Vagina (tissue), 2 donors: ENCODE data around the gene CEBPZ. TPM values are rescaled to one million over a fixed set of nuclear protein-coding genes. Genes with fewer than 3 reads are reported as not detected.

Experiments
- DNase-seq, 2 donors: peaks; one replicate each; pipeline ENCODE4 v3.0.0-alpha.2; 2017; ENCODE audit errors: extremely low spot score in 2 of 2
- H3K27ac ChIP-seq: fragments of 200-600 bp; sonication (generic); one replicate; pipeline ENCODE4 v1.5.1; 2019
- H3K27me3 ChIP-seq: fragments of 200-600 bp; sonication (generic); one replicate; pipeline ENCODE4 v1.5.1; 2019
- H3K36me3 ChIP-seq, 2 donors: fragments of 200-600 bp; sonication (generic); one replicate each; pipeline ENCODE4 v1.5.1; 2017 to 2019
- H3K4me1 ChIP-seq: fragments of 200-600 bp; sonication (generic); one replicate; pipeline ENCODE4 v1.5.1; 2019
- H3K4me3 ChIP-seq, 2 donors: fragments of 200-600 bp; sonication (generic); 1 replicate in 1 of 2; 2 replicates in 1 of 2; pipeline ENCODE4 v1.5.1; 2016 to 2019
- H3K9me3 ChIP-seq: fragments of 200-600 bp; sonication (generic); one replicate; pipeline ENCODE4 v1.5.1; 2019
- POLR2A ChIP-seq, 2 donors: fragments of 450-650 bp; IDR thresholded peaks; one replicate each; pipeline ENCODE4 v1.6.1; 2017; ENCODE audit warnings: antibody characterized with exemption in 2 of 2, mild to moderate bottlenecking in 2 of 2, moderate library complexity in 2 of 2
- POLR2AphosphoS5 ChIP-seq, 2 donors: sonication (generic); formaldehyde crosslinking; IDR thresholded peaks; one replicate each; pipeline ENCODE4 v1.9.0; 2017; ENCODE audit warnings: antibody characterized with exemption in 2 of 2, mild to moderate bottlenecking in 2 of 2, low read depth in 1 of 2; ENCODE audit not compliant: insufficient read depth in 1 of 2
- intact Hi-C: fragments of 100-400 bp; cut with DNase I; formaldehyde crosslinking; loops from one replicate; pipeline ENCODE4 v1.15.1; 2023
- total RNA-seq: library from RNA; depleted of rRNA; stranded (reverse); fragments of >200 nt; gene quantifications from one replicate; pipeline ENCODE4 v1.2.3, GENCODE V29; 2016
- TF ChIP-seq, protein P1 (sequence below), 3 experiments: fragments of 450-650 bp in 2 of 3; fragments of 200-600 bp in 1 of 3; sonication (generic) in 1 of 3; IDR thresholded peaks; one replicate each; pipeline ENCODE4 v1.5.1; 2017 to 2019; ENCODE audit warnings: antibody characterized with exemption in 3 of 3, mild to moderate bottlenecking in 2 of 3, moderate library complexity in 2 of 3

Gene CEBPZ, protein sequence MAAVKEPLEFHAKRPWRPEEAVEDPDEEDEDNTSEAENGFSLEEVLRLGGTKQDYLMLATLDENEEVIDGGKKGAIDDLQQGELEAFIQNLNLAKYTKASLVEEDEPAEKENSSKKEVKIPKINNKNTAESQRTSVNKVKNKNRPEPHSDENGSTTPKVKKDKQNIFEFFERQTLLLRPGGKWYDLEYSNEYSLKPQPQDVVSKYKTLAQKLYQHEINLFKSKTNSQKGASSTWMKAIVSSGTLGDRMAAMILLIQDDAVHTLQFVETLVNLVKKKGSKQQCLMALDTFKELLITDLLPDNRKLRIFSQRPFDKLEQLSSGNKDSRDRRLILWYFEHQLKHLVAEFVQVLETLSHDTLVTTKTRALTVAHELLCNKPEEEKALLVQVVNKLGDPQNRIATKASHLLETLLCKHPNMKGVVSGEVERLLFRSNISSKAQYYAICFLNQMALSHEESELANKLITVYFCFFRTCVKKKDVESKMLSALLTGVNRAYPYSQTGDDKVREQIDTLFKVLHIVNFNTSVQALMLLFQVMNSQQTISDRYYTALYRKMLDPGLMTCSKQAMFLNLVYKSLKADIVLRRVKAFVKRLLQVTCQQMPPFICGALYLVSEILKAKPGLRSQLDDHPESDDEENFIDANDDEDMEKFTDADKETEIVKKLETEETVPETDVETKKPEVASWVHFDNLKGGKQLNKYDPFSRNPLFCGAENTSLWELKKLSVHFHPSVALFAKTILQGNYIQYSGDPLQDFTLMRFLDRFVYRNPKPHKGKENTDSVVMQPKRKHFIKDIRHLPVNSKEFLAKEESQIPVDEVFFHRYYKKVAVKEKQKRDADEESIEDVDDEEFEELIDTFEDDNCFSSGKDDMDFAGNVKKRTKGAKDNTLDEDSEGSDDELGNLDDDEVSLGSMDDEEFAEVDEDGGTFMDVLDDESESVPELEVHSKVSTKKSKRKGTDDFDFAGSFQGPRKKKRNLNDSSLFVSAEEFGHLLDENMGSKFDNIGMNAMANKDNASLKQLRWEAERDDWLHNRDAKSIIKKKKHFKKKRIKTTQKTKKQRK
- 27.0 TPM for total RNA-seq

DNA sequence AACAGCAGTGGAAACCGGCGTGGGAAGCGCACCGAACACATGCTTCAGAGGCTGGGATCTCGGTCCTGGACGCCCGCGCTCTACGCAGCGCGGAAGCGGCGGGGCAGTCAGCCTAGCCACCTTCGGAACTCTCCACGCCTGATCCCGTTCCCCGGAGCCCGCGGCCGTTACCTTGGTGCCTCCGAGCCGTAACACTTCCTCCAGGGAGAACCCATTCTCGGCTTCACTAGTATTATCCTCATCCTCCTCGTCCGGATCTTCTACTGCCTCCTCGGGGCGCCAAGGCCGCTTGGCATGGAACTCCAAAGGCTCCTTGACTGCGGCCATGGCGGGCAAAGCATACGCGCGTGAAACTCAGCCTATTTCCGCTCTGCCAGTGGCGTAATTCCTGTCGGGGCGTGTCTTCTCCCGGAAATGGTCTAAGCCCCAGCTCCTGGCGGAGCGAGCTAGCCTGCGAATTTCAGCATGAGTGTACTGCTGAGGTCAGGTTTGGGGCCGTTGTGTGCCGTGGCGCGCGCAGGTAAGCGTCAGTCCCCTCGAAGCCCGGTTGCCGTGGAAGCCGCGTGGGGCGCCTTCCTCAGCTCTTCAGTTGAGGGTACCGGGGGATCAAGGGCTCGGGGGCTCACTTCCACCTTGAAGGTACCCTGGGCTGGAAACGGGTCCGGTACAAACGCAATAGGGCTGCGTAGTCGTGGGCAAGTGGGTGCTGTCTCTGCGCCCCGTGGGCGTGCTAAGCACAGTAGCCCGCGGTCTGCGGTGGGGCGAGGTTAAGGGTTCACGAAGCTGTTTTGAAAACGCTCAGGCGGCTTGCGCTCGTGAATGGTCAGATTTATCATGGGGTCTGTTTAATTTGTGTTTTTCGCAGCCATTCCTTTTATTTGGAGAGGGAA, at the start of gene CEBPZ, which contains the start of gene NDUFAF7:
Gene CEBPZ, minus strand, starts transcription at position 356 of the 890 bp plus-strand sequence. Its CDS starts 29 bp downstream, at position 327.
Gene NDUFAF7, plus strand, starts transcription at position 418 of the 890 bp plus-strand sequence. Its CDS starts 48 bp downstream, at position 466.
- peak within 1 kb of the TSS; percentile 78 to 85 for H3K4me3 ChIP-seq
- intact Hi-C loops: no loop called here
- peaks cover 0 to 10% of the 10 kb centered on the region in 2 donors for H3K36me3 ChIP-seq
- no peaks in the 10 kb centered on the region for H3K27me3 ChIP-seq
- DNase-seq: peak in 1 of 2 donors; percentile 92
- peaks cover 37% of the 10 kb centered on the region for H3K4me1 ChIP-seq
- H3K9me3 ChIP-seq: no peaks in the 10 kb centered on the region
- peak within 1 kb of the TSS; percentile 84 for H3K27ac ChIP-seq
- TF ChIP-seq, protein P1, sequence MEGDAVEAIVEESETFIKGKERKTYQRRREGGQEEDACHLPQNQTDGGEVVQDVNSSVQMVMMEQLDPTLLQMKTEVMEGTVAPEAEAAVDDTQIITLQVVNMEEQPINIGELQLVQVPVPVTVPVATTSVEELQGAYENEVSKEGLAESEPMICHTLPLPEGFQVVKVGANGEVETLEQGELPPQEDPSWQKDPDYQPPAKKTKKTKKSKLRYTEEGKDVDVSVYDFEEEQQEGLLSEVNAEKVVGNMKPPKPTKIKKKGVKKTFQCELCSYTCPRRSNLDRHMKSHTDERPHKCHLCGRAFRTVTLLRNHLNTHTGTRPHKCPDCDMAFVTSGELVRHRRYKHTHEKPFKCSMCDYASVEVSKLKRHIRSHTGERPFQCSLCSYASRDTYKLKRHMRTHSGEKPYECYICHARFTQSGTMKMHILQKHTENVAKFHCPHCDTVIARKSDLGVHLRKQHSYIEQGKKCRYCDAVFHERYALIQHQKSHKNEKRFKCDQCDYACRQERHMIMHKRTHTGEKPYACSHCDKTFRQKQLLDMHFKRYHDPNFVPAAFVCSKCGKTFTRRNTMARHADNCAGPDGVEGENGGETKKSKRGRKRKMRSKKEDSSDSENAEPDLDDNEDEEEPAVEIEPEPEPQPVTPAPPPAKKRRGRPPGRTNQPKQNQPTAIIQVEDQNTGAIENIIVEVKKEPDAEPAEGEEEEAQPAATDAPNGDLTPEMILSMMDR (IDR thresholded peaks at IDR 0.05): peak in 1 of 3 experiments; percentile 12
- TF ChIP-seq POLR2AphosphoS5 (IDR thresholded peaks at IDR 0.05; ENCODE audit: insufficient read depth in 1 of 2, low read depth in 1 of 2) (peak; percentile 90 to 96), POLR2A (IDR thresholded peaks at IDR 0.05) (peak in 1 of 2 donors; percentile 67)

DNA sequence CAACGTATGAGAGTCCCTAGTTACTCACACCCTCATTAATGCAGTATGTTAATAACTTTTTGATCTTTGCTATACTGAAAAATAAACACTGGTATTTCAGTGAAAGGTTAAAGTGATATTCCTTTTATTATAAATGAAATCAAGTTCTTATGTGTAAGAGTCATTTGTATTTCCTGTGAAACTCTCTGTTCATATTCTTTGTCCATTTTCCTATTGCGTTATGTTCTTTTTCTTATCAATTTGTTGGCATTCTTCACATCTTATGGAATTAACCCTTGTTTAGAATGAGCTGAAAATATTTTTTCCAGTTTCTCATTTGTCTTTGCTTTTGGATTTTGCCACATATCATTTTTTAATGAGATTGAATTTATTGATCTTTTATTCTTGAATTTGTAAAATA, 44.9 kb upstream of the CEBPZ start:
- no peaks in the 10 kb centered on the region for H3K4me1 ChIP-seq
- H3K27me3 ChIP-seq: no peaks in the 10 kb centered on the region
- intact Hi-C loops: no loop called here
- peaks cover 0 to 40% of the 10 kb centered on the region in 2 donors for H3K36me3 ChIP-seq
- DNase-seq: no peak
- no peaks in the 10 kb centered on the region for H3K9me3 ChIP-seq
- H3K27ac ChIP-seq: no peak overlapping the region
- TF ChIP-seq POLR2AphosphoS5 (IDR thresholded peaks at IDR 0.05; ENCODE audit: insufficient read depth in 1 of 2, low read depth in 1 of 2) (no peak), POLR2A (IDR thresholded peaks at IDR 0.05) (no peak)
- TF ChIP-seq, protein P1 (IDR thresholded peaks at IDR 0.05): no peak
- no peak overlapping the region for H3K4me3 ChIP-seq

DNA sequence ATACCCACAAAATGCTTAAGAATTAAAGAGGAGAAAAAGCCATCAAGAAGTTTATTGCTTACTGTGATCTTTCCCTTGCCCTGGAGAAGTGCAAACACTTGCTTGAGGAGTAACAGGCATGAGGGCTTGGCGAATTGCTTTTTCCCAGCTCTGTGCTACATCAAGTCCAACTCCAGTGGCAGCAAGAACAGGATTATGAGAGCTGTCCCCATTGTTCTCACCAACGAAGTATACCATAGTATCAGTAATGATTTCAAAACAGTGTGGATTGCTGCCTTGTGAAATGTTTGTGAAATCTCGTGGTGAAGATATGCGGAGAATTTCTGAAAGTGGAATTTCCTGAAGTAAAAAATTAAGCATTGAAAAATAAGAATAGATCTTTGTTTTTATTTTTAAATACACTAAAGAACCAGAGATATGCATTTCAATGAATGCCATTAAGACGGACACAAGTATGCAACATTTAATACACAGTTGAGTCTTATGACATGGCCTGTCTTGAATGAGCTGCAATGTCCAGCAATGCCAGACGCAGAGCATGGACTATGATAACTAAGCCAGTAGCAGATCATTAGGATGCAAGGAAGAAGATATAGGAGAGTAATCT, 43.1 kb upstream of the CEBPZ start:
- TF ChIP-seq POLR2A (IDR thresholded peaks at IDR 0.05): no peak
- TF ChIP-seq, protein P1 (IDR thresholded peaks at IDR 0.05): no peak
- no peak for TF ChIP-seq POLR2AphosphoS5 (IDR thresholded peaks at IDR 0.05; ENCODE audit: insufficient read depth in 1 of 2, low read depth in 1 of 2)

DNA sequence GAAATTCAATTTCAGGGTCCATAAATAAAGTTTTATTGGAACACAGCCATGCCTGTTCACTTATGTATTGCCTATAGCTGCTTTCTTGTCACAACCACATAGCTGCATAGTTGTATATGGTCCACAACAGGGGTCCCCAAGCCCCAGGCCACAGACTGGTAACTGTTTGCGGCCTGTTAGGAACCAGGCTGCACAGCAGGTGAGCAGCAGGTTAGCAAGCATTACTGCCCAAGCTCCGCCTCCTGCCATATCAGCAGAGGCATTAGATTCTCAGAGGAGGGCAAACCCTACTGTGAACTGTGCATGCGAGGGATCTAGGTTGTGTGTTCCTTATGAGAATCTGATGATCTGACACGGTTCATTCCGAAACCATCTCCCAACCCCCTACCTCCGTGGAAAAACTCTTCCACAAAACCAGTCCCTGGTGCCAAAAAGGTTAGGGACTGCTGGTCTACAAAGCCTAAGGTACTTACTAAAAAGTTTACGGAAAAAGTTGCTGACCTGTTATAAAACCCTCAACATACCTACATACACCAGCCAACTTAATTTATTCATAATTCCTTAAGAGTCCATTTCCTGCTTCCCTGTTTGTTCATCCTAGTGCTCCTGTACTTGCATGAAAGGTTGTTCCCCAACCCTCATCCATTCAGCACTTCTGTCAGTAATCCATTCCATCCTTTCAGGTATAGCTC, 40.1 kb upstream of the CEBPZ start:
- no peak overlapping the region for H3K4me3 ChIP-seq
- no peaks in the 10 kb centered on the region for H3K27me3 ChIP-seq
- H3K27ac ChIP-seq: no peak overlapping the region
- TF ChIP-seq POLR2AphosphoS5 (IDR thresholded peaks at IDR 0.05; ENCODE audit: insufficient read depth in 1 of 2, low read depth in 1 of 2) (no peak), POLR2A (IDR thresholded peaks at IDR 0.05) (no peak)
- TF ChIP-seq, protein P1 (IDR thresholded peaks at IDR 0.05): no peak
- H3K9me3 ChIP-seq: no peaks in the 10 kb centered on the region
- no peaks in the 10 kb centered on the region for H3K4me1 ChIP-seq
- H3K36me3 ChIP-seq: peaks cover 0 to 47% of the 10 kb centered on the region in 2 donors
- no peak for DNase-seq
- intact Hi-C loops: no loop called here

More for the DNA sequence above, 43.1 kb upstream of the CEBPZ start:
- Histone ChIP-seq H3K4me3 (no peak overlapping the region), H3K27ac (no peak overlapping the region), H3K36me3 (peaks cover 0 to 46% of the 10 kb centered on the region in 2 donors), H3K9me3 (no peaks in the 10 kb centered on the region), H3K4me1 (no peaks in the 10 kb centered on the region), H3K27me3 (no peaks in the 10 kb centered on the region)
- DNase-seq: no peak
- intact Hi-C loops: no loop called here
